Transverse colon (tissue), 4 donors: ENCODE results near the gene RPS6KA3. TPM values are rescaled to one million over a fixed set of nuclear protein-coding genes. Genes with fewer than 3 reads are reported as not detected.

ENCODE experiments used
- DNase-seq: peaks from one replicate; pipeline ENCODE4 v3.0.0-alpha.2; 2019
- H3K27ac ChIP-seq, 4 donors: fragments of 200-600 bp; sonication (generic); 2 replicates each; pipeline ENCODE4 v1.5.1; 2016 to 2018; ENCODE audit warnings: inconsistent platforms in 4 of 4
- H3K27me3 ChIP-seq: fragments of 200-600 bp; sonication (generic); 2 replicates; pipeline ENCODE4 v1.5.1; 2017; ENCODE audit warnings: inconsistent platforms
- H3K36me3 ChIP-seq, 4 donors: fragments of 200-600 bp; sonication (generic); 2 replicates each; pipeline ENCODE4 v1.5.1; 2017 to 2019; ENCODE audit warnings: inconsistent platforms in 4 of 4
- H3K4me1 ChIP-seq, 4 donors: fragments of 200-600 bp; sonication (generic); 2 replicates each; pipeline ENCODE4 v1.5.1; 2017 to 2020; ENCODE audit warnings: inconsistent platforms in 4 of 4
- H3K4me3 ChIP-seq, 4 donors: fragments of 200-600 bp; sonication (generic); 1 replicate in 1 of 4; 2 replicates in 3 of 4; pipeline versions ENCODE4 v1.5.1 to v1.6.1; 2017 to 2019; ENCODE audit warnings: inconsistent platforms in 4 of 4
- H3K9me3 ChIP-seq, 2 donors: fragments of 200-600 bp; sonication (generic); 2 replicates each; pipeline ENCODE4 v1.5.1; 2017 to 2019; ENCODE audit warnings: inconsistent platforms in 2 of 2
- CTCF ChIP-seq, 5 experiments: fragments of 200-600 bp in 3 of 5; fragments of 450-650 bp in 2 of 5; sonication (generic) in 3 of 5; IDR thresholded peaks; 1 replicate in 2 of 5; 2 replicates in 3 of 5; pipeline ENCODE4 v1.5.1; 2016 to 2017; ENCODE audit warnings: antibody characterized with exemption in 5 of 5, inconsistent platforms in 3 of 5, mild to moderate bottlenecking in 2 of 5, moderate library complexity in 1 of 5
- EP300 ChIP-seq: sonication (generic); formaldehyde crosslinking; IDR thresholded peaks from one replicate; pipeline ENCODE4 v1.6.1; 2017; ENCODE audit warnings: antibody characterized with exemption, low read depth
- POLR2A ChIP-seq: fragments of 450-650 bp; IDR thresholded peaks from one replicate; pipeline ENCODE4 v1.6.1; 2016; ENCODE audit warnings: antibody characterized with exemption, mild to moderate bottlenecking, moderate library complexity
- POLR2AphosphoS5 ChIP-seq, 3 donors: sonication (generic); formaldehyde crosslinking; IDR thresholded peaks; one replicate each; pipeline ENCODE4 v1.6.1; 2016; ENCODE audit warnings: antibody characterized with exemption in 3 of 3
- WGBS, 2 donors: methylation state at CpG; one replicate each; pipeline ENCODE4 v1.1.5; 2018; ENCODE audit warnings: low coverage in 1 of 2; 5-methylcytosine and 5-hydroxymethylcytosine counted together
- in situ Hi-C, 4 donors: fragments of 200-750 bp; cut with MboI; loops; one replicate each; pipeline versions ENCODE4 v1.15.0 to v1.15.1; 2017; ENCODE audit warnings: low sequenced_read_pairs in 3 of 4, low pct_ligation_motif_present in 1 of 4, low pct_unique_long_range_greater_than_20kb in 1 of 4
- intact Hi-C: fragments of 100-400 bp; cut with DNase I; formaldehyde crosslinking; loops from one replicate; pipeline ENCODE4 v1.15.1; 2023; ENCODE audit warnings: low total_unique reads
- total RNA-seq, 4 donors: library from RNA; depleted of rRNA; stranded (reverse); fragments of >200 nt; gene quantifications; one replicate each; pipeline ENCODE4 v1.1.0, GENCODE V29; 2016

RPS6KA3 gene
- total RNA-seq, 4 donors from 2014 or later, result 28.7 to 73.0 (median 49.8) TPM

- DNase-seq, result no peak
- in situ Hi-C loops, result no loop called here
- intact Hi-C loops, result no loop called here
- Histone ChIP-seq H3K4me1 (peaks cover 0 to 8% (median 0%) of the 10 kb centered on the region in 4 donors), H3K9me3 (no peaks in the 10 kb centered on the region), H3K4me3 (no peak overlapping the region), H3K36me3 (no peaks in the 10 kb centered on the region), H3K27me3 (no peaks in the 10 kb centered on the region), H3K27ac (no peak overlapping the region)
- TF ChIP-seq POLR2A (no peak), CTCF (IDR thresholded peaks at IDR 0.05) (no peak), POLR2AphosphoS5 (IDR thresholded peaks at IDR 0.05) (no peak), EP300 (no peak)
- WGBS, 2 donors, result 40% methylated on average over 1 of the region's 1 CpG
Observed at GRCh38 chrX:20217271-20217670, 49.4 kb downstream of the RPS6KA3 start.

GRCh38 chrX:20215565-20215964 lies 51.1 kb downstream of the RPS6KA3 start:
- H3K36me3 ChIP-seq, result no peaks in the 10 kb centered on the region
- H3K27me3 ChIP-seq, result no peaks in the 10 kb centered on the region
- no peak overlapping the region for H3K4me3 ChIP-seq
- H3K4me1 ChIP-seq, result peaks cover 0 to 8% (median 0%) of the 10 kb centered on the region in 4 donors
- no peak for DNase-seq
- intact Hi-C loops, result no loop called here
- TF ChIP-seq EP300 (no peak), CTCF (IDR thresholded peaks at IDR 0.05) (no peak), POLR2A (no peak), POLR2AphosphoS5 (IDR thresholded peaks at IDR 0.05) (no peak)
- H3K9me3 ChIP-seq, result no peaks in the 10 kb centered on the region
- no peak overlapping the region for H3K27ac ChIP-seq
- in situ Hi-C loops, result no loop called here

GRCh38 chrX:20212486-20213089 lies 54.1 kb downstream of the RPS6KA3 start:
- WGBS, 2 donors, result 74% methylated on average over 6 of the region's 6 CpGs; no CpG with 5 or more reads in 1 of the 2 donors
- Histone ChIP-seq H3K4me1 (peaks cover 0 to 5% (median 0%) of the 10 kb centered on the region in 4 donors), H3K27me3 (no peaks in the 10 kb centered on the region), H3K27ac (no peak overlapping the region), H3K9me3 (no peaks in the 10 kb centered on the region), H3K4me3 (no peak overlapping the region), H3K36me3 (no peaks in the 10 kb centered on the region)
- in situ Hi-C loops, result no loop called here
- TF ChIP-seq EP300, result no peak
- no peak for TF ChIP-seq POLR2AphosphoS5 (IDR thresholded peaks at IDR 0.05)
- no peak for TF ChIP-seq CTCF (IDR thresholded peaks at IDR 0.05)
- no peak for TF ChIP-seq POLR2A
- intact Hi-C loops, result no loop called here
- no peak for DNase-seq

GRCh38 chrX:20211261-20211786 lies 55.4 kb downstream of the RPS6KA3 start:
- WGBS, 2 donors, result 67 to 81% methylated on average over 3 to 4 of the region's 4 CpGs

More at GRCh38 chrX:20211261-20211786, 55.4 kb downstream of the RPS6KA3 start:
- H3K36me3 ChIP-seq, result no peaks in the 10 kb centered on the region
- H3K9me3 ChIP-seq, result no peaks in the 10 kb centered on the region
- H3K27ac ChIP-seq, result no peak overlapping the region
- no peak for TF ChIP-seq POLR2AphosphoS5 (IDR thresholded peaks at IDR 0.05)
- no peak for TF ChIP-seq CTCF (IDR thresholded peaks at IDR 0.05)
- no peak for TF ChIP-seq POLR2A
- intact Hi-C loops (no loop called here), in situ Hi-C loops (no loop called here)
- H3K4me3 ChIP-seq, result no peak overlapping the region
- no peaks in the 10 kb centered on the region for H3K27me3 ChIP-seq
- DNase-seq, result no peak
- no peaks in the 10 kb centered on the region for H3K4me1 ChIP-seq
